Mesenteric fat pad (tissue), 1 donor: Measurements from ENCODE around the gene E2F6. TPM values are rescaled to one million over a fixed set of nuclear protein-coding genes. Genes with fewer than 3 reads are reported as not detected.

Experiments used
- DNase-seq: peaks from one replicate; pipeline ENCODE4 v3.0.0-alpha.2; 2020; ENCODE audit warnings: low spot score
- total RNA-seq: library from RNA; stranded (reverse); fragmentation: NEBNext Ultra II Directional; extraction: Animal tissue kit (Norgen Biotek cat#: 25700); gene quantifications from one replicate; pipeline ENCODE4 v1.2.1, GENCODE V29; 2021
- donor health status: DM: yes; HTN: yes; CAD: no.

The E2F6 gene
- total RNA-seq, 1 donor from 2014 or later, result 22.5 TPM

DNA sequence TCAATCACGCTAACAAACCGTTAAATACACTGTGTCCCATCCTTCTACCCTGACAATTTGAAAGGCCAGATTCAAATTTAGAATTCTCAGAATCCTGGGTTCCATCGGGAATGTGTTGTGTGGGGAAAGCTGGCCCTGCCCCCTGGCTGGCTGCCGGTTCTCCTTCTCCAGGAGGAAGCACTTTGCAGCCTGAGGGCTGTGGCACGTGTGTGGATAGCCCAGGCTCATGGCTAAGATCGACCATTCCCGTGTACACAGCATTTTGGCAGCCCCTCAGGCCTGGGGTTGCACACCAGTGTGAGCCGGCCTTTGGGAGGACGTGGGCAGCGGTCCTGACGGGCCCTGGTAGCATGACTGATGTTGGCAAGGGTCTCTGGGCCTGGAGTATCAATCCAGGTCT lies 70.6 kb downstream of the E2F6 start:
- no peak for DNase-seq

Other genes starting within 250 kb of the E2F6 start
- 456 TPM for gene ROCK2, start 121.5 kb downstream of the E2F6 start, total RNA-seq
- gene GREB1, start 67.9 kb upstream of the E2F6 start, total RNA-seq, result 3.8 TPM
- gene NTSR2, start 204.0 kb upstream of the E2F6 start, total RNA-seq, result not detected